ENCODE results near the gene ANKRD28.

- TF ChIP-seq CTCF (IDR thresholded peaks at IDR 0.05), result no peak
- no peak for TF ChIP-seq POLR2A (IDR thresholded peaks at IDR 0.05)
- no peak for TF ChIP-seq POLR2AphosphoS5 (IDR thresholded peaks at IDR 0.05)
Measured at GRCh38 chr3:15649858-15650257, 147.9 kb downstream of the ANKRD28 start.

Data from transverse colon (tissue), 4 donors.